ENCODE measurements around the gene SIGLEC14. TPM values are rescaled to one million over a fixed set of nuclear protein-coding genes. Genes with fewer than 3 reads are reported as not detected.
"Not testable (repeated sequence)": the region's sequence is repeated elsewhere in the genome, so short reads cannot be mapped to it uniquely, and the experiment has no call there.

SIGLEC14 gene, protein sequence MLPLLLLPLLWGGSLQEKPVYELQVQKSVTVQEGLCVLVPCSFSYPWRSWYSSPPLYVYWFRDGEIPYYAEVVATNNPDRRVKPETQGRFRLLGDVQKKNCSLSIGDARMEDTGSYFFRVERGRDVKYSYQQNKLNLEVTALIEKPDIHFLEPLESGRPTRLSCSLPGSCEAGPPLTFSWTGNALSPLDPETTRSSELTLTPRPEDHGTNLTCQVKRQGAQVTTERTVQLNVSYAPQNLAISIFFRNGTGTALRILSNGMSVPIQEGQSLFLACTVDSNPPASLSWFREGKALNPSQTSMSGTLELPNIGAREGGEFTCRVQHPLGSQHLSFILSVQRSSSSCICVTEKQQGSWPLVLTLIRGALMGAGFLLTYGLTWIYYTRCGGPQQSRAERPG
- total RNA-seq: not detected in 3 replicates
- long read RNA-seq: 0 reads

DNA sequence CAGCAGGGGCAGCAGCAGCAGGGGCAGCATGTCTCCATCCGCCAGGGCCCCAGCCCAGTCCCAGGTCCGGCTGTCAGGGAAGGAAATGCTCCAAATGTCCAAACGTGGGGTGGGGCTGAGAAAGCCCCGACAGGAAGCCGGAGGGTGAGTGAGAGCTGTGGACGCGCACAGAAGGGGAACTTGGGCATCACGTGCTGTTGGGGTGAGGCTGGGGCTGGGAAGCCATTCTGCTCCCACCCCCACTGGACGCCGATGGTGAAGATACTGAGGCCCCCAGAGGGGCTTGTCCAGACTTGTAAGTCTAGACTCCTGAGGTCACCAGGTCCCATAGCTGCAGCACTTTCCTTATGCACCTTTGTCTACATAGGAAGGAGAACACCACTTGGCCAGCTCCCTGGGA lies at the start of gene SIGLEC14:
Gene SIGLEC14, minus strand, starts transcription at position 96 of the 400 bp plus-strand sequence. Its CDS starts 66 bp downstream, at position 30.
- H3K27me3 Mint-ChIP-seq (ENCODE audit: low read depth): peaks cover 27% of the 10 kb centered on the region
- H3K4me3 Mint-ChIP-seq (ENCODE audit: unreplicated experiment); H3K9me3 Mint-ChIP-seq (ENCODE audit: low read depth): not testable (repeated sequence)

DNA sequence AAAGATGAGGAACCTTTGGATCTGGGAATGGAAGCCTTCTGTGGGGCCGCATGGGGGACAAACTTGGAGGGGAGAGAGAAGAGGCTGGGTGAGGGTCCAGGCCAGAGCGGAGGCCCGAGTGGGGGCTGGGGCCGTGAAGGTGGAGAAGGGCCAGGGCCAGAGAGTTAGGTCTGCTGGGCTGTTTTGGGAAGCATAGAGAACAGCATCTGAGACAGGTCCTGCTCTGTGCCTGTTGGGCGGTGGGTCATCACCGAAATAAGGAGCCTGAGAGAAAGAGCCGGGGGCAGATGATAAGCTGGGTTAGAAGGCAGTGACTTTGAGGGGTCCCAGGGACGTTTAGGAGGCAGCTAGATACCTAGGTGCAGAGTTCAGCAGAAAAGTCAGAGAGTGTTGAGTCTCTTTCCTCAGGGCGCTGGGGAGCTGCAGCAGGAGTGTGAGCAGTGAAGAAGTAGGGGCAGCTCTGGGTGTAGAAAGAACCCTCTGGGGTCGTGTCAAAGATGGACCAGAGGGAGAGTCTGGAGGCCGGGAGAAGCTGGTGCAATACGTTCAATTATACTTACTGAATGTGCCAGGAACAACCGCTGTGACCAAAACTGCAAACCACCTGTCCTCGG lies 49.2 kb upstream of the SIGLEC14 start:
- no peak overlapping the region for H3K4me3 Mint-ChIP-seq (ENCODE audit: unreplicated experiment)
- no peaks in the 10 kb centered on the region for H3K27me3 Mint-ChIP-seq (ENCODE audit: low read depth)
- H3K36me3 Mint-ChIP-seq (ENCODE audit: low read depth): peaks cover 58% of the 10 kb centered on the region
- no peaks in the 10 kb centered on the region for H3K9me3 Mint-ChIP-seq (ENCODE audit: low read depth)
- no peak overlapping the region for H3K27ac Mint-ChIP-seq (ENCODE audit: unreplicated experiment)
- no peak for DNase-seq (ENCODE audit: low spot score)
- TF ChIP-seq, protein P1, sequence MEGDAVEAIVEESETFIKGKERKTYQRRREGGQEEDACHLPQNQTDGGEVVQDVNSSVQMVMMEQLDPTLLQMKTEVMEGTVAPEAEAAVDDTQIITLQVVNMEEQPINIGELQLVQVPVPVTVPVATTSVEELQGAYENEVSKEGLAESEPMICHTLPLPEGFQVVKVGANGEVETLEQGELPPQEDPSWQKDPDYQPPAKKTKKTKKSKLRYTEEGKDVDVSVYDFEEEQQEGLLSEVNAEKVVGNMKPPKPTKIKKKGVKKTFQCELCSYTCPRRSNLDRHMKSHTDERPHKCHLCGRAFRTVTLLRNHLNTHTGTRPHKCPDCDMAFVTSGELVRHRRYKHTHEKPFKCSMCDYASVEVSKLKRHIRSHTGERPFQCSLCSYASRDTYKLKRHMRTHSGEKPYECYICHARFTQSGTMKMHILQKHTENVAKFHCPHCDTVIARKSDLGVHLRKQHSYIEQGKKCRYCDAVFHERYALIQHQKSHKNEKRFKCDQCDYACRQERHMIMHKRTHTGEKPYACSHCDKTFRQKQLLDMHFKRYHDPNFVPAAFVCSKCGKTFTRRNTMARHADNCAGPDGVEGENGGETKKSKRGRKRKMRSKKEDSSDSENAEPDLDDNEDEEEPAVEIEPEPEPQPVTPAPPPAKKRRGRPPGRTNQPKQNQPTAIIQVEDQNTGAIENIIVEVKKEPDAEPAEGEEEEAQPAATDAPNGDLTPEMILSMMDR (IDR thresholded peaks at IDR 0.05): no peak
- peaks cover 76% of the 10 kb centered on the region for H3K4me1 Mint-ChIP-seq (ENCODE audit: low read depth)

More for the DNA sequence above, at the start of gene SIGLEC14:
- H3K27ac Mint-ChIP-seq (ENCODE audit: unreplicated experiment); H3K36me3 Mint-ChIP-seq (ENCODE audit: low read depth); H3K4me1 Mint-ChIP-seq (ENCODE audit: low read depth); DNase-seq (ENCODE audit: low spot score): not testable (repeated sequence)

DNA sequence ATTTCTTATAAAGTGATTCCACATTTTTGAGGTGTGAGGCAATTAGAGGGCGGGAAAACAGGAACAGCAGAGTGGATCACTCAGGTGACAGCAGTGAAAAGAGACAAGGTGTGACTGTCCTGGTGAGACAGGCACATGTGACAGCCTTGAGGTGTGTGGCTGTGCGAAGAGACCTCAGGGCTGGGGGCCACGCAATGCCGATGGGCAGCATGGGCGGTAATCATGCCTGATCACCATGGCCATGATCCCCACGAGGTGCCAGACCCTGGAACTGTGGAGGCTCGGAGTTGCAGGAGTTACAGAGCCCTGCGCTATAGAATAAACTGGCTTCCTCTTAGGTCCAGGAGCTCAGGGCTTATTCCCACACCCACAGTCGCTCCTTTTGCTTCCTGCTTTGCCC lies 48.5 kb upstream of the SIGLEC14 start:
- DNase-seq (ENCODE audit: low spot score): no peak

DNA sequence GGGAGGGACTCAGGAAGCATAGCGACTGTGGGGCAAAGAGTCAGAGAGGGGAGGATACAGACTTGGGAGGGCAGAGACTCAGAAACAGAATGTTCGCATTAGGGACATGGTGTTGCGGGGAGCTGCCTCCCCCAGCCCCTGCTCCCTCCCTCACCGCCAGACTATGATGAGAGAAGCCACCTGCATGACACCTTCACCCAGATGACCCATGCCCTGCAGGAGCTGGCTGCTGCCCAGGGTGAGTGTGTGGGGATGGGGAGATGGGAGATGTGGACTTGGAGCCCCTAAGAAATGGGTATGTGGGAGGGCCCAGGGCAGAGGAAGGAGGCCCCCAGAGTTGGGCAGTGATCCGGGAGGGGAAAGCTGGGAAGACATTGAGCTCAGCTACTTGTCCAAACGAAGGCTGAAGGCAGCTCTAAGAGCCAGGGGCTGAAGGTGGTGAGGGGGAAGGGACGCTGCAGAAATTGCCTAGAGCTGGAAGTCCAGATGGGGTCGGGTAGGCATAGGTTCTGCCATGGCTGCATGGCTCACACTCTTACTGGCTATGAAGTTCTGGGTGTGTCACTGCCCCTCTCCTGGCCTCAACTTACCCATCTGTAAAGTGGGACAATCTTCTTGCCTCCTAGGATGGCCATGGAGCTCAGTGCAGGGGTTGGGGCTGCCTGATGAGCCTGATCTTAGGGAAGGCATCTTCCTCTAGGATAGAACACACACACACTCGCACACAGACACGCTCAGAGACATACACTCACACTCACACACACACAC lies 47.9 kb upstream of the SIGLEC14 start:
- Mint-ChIP-seq H3K27me3 (ENCODE audit: low read depth) (no peaks in the 10 kb centered on the region), H3K36me3 (ENCODE audit: low read depth) (peaks cover 49% of the 10 kb centered on the region), H3K4me3 (ENCODE audit: unreplicated experiment) (peak overlapping the region; percentile 15), H3K27ac (ENCODE audit: unreplicated experiment) (peak overlapping the region; percentile 83), H3K9me3 (ENCODE audit: low read depth) (no peaks in the 10 kb centered on the region), H3K4me1 (ENCODE audit: low read depth) (peaks cover 65% of the 10 kb centered on the region)
- TF ChIP-seq, protein P1 (IDR thresholded peaks at IDR 0.05): no peak
- DNase-seq (ENCODE audit: low spot score): no peak

More for the DNA sequence above, 48.5 kb upstream of the SIGLEC14 start:
- TF ChIP-seq, protein P1 (IDR thresholded peaks at IDR 0.05): no peak
- peaks cover 69% of the 10 kb centered on the region for H3K4me1 Mint-ChIP-seq (ENCODE audit: low read depth)
- H3K36me3 Mint-ChIP-seq (ENCODE audit: low read depth): peaks cover 53% of the 10 kb centered on the region
- H3K4me3 Mint-ChIP-seq (ENCODE audit: unreplicated experiment): no peak overlapping the region
- H3K27me3 Mint-ChIP-seq (ENCODE audit: low read depth): no peaks in the 10 kb centered on the region
- no peaks in the 10 kb centered on the region for H3K9me3 Mint-ChIP-seq (ENCODE audit: low read depth)
- H3K27ac Mint-ChIP-seq (ENCODE audit: unreplicated experiment): peak overlapping the region; percentile 10

DNA sequence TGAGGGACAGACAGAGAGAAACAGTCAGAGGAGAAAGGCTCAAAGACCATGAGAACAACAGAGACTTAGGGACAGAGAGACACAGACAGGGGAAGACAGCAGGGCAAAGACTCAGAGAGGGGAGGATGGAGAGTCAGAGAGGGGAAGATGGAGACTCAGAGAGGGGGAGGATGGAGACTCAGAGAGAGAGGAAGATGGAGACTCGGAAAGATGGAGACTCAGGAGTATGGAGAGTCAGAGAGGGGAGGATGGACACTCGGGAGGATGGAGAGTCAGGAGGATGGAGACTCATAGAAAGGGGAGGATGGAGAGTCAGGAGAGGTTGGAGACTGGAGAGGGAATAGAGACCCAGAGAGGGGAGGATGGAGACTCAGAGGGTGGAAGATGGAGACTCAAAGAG lies 47.2 kb upstream of the SIGLEC14 start:
- Mint-ChIP-seq H3K36me3 (ENCODE audit: low read depth) (peaks cover 48% of the 10 kb centered on the region), H3K4me1 (ENCODE audit: low read depth) (peaks cover 61% of the 10 kb centered on the region), H3K27ac (ENCODE audit: unreplicated experiment) (peak overlapping the region; percentile 83), H3K27me3 (ENCODE audit: low read depth) (no peaks in the 10 kb centered on the region), H3K4me3 (ENCODE audit: unreplicated experiment) (no peak overlapping the region), H3K9me3 (ENCODE audit: low read depth) (no peaks in the 10 kb centered on the region)
- TF ChIP-seq, protein P1 (IDR thresholded peaks at IDR 0.05): no peak
- no peak for DNase-seq (ENCODE audit: low spot score)

Data from chondrocyte (in vitro differentiated cells).